ENCODE data around the gene DOCK2.

The DOCK2 gene

GRCh38 chr5:169989365-169989764, 352.3 kb downstream of the DOCK2 start:
- Histone ChIP-seq H3F3A (ENCODE audit: low read depth) (no peaks in the 10 kb centered on the region), H3K4me1 (ENCODE audit: insufficient read depth, low read length, poor library complexity, severe bottlenecking) (peaks cover 5% of the 10 kb centered on the region), H3K4me3 (ENCODE audit: low read length, poor library complexity, severe bottlenecking) (no peak overlapping the region), H3K4me2 (ENCODE audit: low read depth, low read length, poor library complexity, severe bottlenecking) (no peak overlapping the region), H4K20me1 (ENCODE audit: insufficient read depth, low read length, poor library complexity, severe bottlenecking) (no peaks in the 10 kb centered on the region), H3K36me3 (ENCODE audit: insufficient read depth, low read length) (peaks cover 30% of the 10 kb centered on the region; the same call in 1 of the 2 replicates), H3K79me2 (ENCODE audit: insufficient read depth, low read length) (no peaks in the 10 kb centered on the region), H3K9ac (ENCODE audit: low read depth, low read length, poor library complexity, severe bottlenecking) (no peak overlapping the region), H3K27me3 (ENCODE audit: insufficient read depth, low read length, poor library complexity, severe bottlenecking) (no peaks in the 10 kb centered on the region), H3K9me2 (replicated peaks; ENCODE audit: low read depth, low read length) (no peaks in the 10 kb centered on the region), H3K9me3 (ENCODE audit: insufficient read depth, low read depth, low read length) (no peaks in the 10 kb centered on the region), H2AFZ (ENCODE audit: low read length) (no peak overlapping the region)
- no peak for TF ChIP-seq EZH2phosphoT487 (IDR thresholded peaks at IDR 0.05; ENCODE audit: borderline replicate concordance)
- no peak for TF ChIP-seq CTCF (conservative IDR thresholded peaks at IDR 0.05; ENCODE audit: low read length)

- Histone ChIP-seq H3F3A (ENCODE audit: low read depth) (no peaks in the 10 kb centered on the region), H3K4me3 (ENCODE audit: low read length, poor library complexity, severe bottlenecking) (no peak overlapping the region), H2AFZ (ENCODE audit: low read length) (no peak overlapping the region), H3K27me3 (ENCODE audit: insufficient read depth, low read length, poor library complexity, severe bottlenecking) (no peaks in the 10 kb centered on the region), H3K4me1 (ENCODE audit: insufficient read depth, low read length, poor library complexity, severe bottlenecking) (peaks cover 5% of the 10 kb centered on the region), H4K20me1 (ENCODE audit: insufficient read depth, low read length, poor library complexity, severe bottlenecking) (no peaks in the 10 kb centered on the region), H3K79me2 (ENCODE audit: insufficient read depth, low read length) (no peaks in the 10 kb centered on the region), H3K9me3 (ENCODE audit: insufficient read depth, low read depth, low read length) (no peaks in the 10 kb centered on the region), H3K4me2 (ENCODE audit: low read depth, low read length, poor library complexity, severe bottlenecking) (no peak overlapping the region), H3K9ac (ENCODE audit: low read depth, low read length, poor library complexity, severe bottlenecking) (no peak overlapping the region), H3K9me2 (replicated peaks; ENCODE audit: low read depth, low read length) (no peaks in the 10 kb centered on the region), H3K36me3 (ENCODE audit: insufficient read depth, low read length) (peaks cover 20% of the 10 kb centered on the region; the same call in 1 of the 2 replicates)
- TF ChIP-seq CTCF (conservative IDR thresholded peaks at IDR 0.05; ENCODE audit: low read length) (no peak), EZH2phosphoT487 (IDR thresholded peaks at IDR 0.05; ENCODE audit: borderline replicate concordance) (no peak)
Measured at GRCh38 chr5:169991115-169991869, 354.2 kb downstream of the DOCK2 start.

GRCh38 chr5:169992789-169993484, 355.9 kb downstream of the DOCK2 start:
- no peak overlapping the region for H3K4me3 ChIP-seq (ENCODE audit: low read length, poor library complexity, severe bottlenecking)
- TF ChIP-seq CTCF (conservative IDR thresholded peaks at IDR 0.05; ENCODE audit: low read length), result no peak
- TF ChIP-seq EZH2phosphoT487 (IDR thresholded peaks at IDR 0.05; ENCODE audit: borderline replicate concordance), result no peak
- peaks cover 12% of the 10 kb centered on the region; the same call in 1 of the 2 replicates for H3K36me3 ChIP-seq (ENCODE audit: insufficient read depth, low read length)
- no peaks in the 10 kb centered on the region for H3F3A ChIP-seq (ENCODE audit: low read depth)
- H3K9ac ChIP-seq (ENCODE audit: low read depth, low read length, poor library complexity, severe bottlenecking), result no peak overlapping the region
- H4K20me1 ChIP-seq (ENCODE audit: insufficient read depth, low read length, poor library complexity, severe bottlenecking), result no peaks in the 10 kb centered on the region
- H3K4me2 ChIP-seq (ENCODE audit: low read depth, low read length, poor library complexity, severe bottlenecking), result no peak overlapping the region
- H3K4me1 ChIP-seq (ENCODE audit: insufficient read depth, low read length, poor library complexity, severe bottlenecking), result peaks cover 2% of the 10 kb centered on the region
- no peak overlapping the region for H2AFZ ChIP-seq (ENCODE audit: low read length)
- H3K9me2 ChIP-seq (replicated peaks; ENCODE audit: low read depth, low read length), result no peaks in the 10 kb centered on the region
- no peaks in the 10 kb centered on the region for H3K79me2 ChIP-seq (ENCODE audit: insufficient read depth, low read length)
- H3K9me3 ChIP-seq (ENCODE audit: insufficient read depth, low read depth, low read length), result no peaks in the 10 kb centered on the region
- H3K27me3 ChIP-seq (ENCODE audit: insufficient read depth, low read length, poor library complexity, severe bottlenecking), result no peaks in the 10 kb centered on the region

Measured in Loucy (cell line).